AG09309 (cell line): ENCODE results near the gene KIFAP3.

Experiments
- DNase-seq: peaks from one replicate; pipeline ENCODE4 v3.0.0-alpha.2; 2010; ENCODE audit warnings: low read depth
- H3K4me3 ChIP-seq: 2 replicates; pipeline ENCODE4 v1.5.1; 2011; ENCODE audit warnings: mild to moderate bottlenecking, low read depth, low read length, moderate library complexity; ENCODE audit not compliant: control insufficient read depth
- TF ChIP-seq, protein P1 (sequence below): IDR thresholded peaks from 2 replicates; pipeline ENCODE4 v1.5.1; 2011; ENCODE audit warnings: mild to moderate bottlenecking, low read depth, low read length, inconsistent platforms; ENCODE audit not compliant: insufficient read depth, control insufficient read depth; ENCODE audit errors: missing control alignments

KIFAP3 gene

DNA sequence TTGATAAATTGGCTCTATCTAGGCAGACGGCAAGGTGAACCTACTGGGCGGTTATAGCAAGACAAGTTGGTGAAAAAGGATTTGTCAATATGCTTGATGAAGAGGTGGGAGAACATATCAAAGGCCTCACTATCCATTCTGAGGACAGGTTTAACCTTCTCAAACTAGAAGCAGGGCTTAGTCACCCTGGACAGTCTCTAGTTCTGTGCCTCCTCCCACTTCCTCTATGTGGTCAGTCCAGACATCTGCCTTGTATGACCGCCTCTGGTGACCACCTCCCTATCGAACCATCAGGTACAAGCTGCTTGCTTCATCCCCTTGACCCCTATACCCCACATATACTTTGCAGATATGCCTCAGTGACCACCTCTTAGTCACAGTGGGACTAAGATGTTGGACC lies 178.5 kb downstream of the KIFAP3 start:
- TF ChIP-seq, protein P1, sequence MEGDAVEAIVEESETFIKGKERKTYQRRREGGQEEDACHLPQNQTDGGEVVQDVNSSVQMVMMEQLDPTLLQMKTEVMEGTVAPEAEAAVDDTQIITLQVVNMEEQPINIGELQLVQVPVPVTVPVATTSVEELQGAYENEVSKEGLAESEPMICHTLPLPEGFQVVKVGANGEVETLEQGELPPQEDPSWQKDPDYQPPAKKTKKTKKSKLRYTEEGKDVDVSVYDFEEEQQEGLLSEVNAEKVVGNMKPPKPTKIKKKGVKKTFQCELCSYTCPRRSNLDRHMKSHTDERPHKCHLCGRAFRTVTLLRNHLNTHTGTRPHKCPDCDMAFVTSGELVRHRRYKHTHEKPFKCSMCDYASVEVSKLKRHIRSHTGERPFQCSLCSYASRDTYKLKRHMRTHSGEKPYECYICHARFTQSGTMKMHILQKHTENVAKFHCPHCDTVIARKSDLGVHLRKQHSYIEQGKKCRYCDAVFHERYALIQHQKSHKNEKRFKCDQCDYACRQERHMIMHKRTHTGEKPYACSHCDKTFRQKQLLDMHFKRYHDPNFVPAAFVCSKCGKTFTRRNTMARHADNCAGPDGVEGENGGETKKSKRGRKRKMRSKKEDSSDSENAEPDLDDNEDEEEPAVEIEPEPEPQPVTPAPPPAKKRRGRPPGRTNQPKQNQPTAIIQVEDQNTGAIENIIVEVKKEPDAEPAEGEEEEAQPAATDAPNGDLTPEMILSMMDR: no peak
- H3K4me3 ChIP-seq: no peak overlapping the region
- no peak for DNase-seq

DNA sequence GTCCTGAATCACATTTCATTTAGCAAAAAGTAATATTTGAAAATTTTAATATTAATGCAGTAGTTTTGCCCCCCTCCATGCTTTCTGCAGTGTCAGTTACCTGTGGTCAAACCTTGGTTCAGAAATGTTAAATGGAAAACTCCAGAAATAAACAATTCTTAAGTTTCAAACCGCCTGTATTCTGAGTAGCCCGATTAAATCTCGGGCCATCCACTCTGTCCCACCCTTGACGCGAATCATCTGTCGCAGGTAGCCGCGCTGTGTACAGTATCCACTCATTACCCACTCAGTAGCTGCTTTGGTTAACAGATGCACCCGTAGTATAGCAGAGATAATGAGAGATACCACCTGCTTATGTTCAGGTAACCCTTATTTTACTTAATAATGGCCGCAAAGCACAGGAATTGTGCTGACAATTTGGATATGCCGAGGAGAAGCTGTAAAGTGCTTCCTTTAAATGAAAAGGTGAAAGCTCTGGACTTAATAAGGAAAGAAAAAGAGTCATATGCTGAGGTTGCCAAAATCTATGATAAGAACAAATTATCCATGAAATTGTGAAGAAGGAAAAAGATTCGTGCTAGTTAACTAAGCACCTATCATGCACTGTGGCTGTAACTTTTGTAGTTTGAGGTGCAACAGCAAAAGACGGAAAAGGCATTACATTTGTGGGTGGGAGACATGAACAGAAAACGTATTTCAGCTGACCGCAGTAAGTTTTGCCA lies 179.9 kb downstream of the KIFAP3 start:
- TF ChIP-seq, protein P1: no peak
- H3K4me3 ChIP-seq: peak overlapping the region; percentile 97
- no peak for DNase-seq

DNA sequence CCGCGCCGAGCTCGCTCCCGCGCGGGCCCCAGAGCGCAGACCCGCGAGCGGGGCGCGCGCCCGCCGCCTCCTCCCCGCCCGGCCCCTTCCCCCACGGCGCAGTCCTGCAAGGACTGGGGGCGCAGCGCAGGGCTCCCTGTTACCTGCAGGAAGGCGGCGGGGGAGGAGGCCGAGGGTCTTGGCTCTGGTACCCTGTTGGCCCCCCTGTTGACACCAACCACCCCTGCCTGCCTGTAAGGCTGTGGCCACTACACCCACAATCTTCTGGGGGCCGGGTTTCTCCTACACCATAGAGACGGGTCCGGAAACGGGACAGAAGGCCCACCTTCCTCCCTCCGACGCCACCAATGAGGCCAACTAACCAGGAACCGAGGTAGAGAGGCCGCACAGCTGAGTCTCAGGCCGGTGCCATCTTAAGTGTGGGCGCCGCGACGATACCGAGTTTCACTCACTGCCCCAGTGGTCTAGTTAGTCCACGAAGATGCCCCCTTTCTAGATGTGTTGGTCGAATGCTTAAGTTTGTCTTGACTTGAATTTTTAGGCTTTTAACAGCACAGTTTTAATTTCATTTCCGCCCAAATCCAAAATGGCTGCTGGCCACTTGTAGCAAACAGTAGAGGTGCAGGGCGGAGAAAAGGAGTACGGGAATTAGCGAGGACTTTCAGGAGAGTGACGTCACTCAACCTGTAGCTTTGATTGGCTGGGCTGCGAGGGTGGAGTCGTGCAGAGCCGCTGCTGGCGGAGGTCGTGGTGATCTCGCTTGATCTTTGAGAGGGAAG lies 180.7 kb downstream of the KIFAP3 start, which contains the start of gene SCYL3:
Gene SCYL3, minus strand, starts transcription at position 252 of the 779 bp plus-strand sequence. CDS start 5,056 bp downstream, outside the sequence.
- TF ChIP-seq, protein P1: no peak
- H3K4me3 ChIP-seq: peak within 1 kb of the TSS; percentile 97
- DNase-seq: peak; percentile 94

GRCh38 chr1:169892927-169893644 lies 181.4 kb downstream of the KIFAP3 start:
- TF ChIP-seq, protein P1: no peak
- DNase-seq: no peak
- peak overlapping the region; percentile 97 for H3K4me3 ChIP-seq

GRCh38 chr1:169892176-169892926 lies 182.1 kb downstream of the KIFAP3 start:
- TF ChIP-seq, protein P1: no peak
- peak overlapping the region; percentile 97 for H3K4me3 ChIP-seq
- no peak for DNase-seq

- TF ChIP-seq, protein P1: no peak
- no peak overlapping the region for H3K4me3 ChIP-seq
- DNase-seq: no peak
Observed at GRCh38 chr1:169891539-169891885, 183.0 kb downstream of the KIFAP3 start.
